HUES48 (cell line): ENCODE measurements around the gene ERG28.
"Not testable (repeated sequence)": the region's sequence is repeated elsewhere in the genome, so short reads cannot be mapped to it uniquely, and the experiment has no call there.

ENCODE experiments used
- H3K27ac ChIP-seq: one replicate; pipeline ENCODE4 v1.7.0; 2013; ENCODE audit warnings: low read depth, low read length, inconsistent platforms
- H3K27me3 ChIP-seq: 2 replicates; pipeline ENCODE4 v1.6.1; 2013; ENCODE audit warnings: mild to moderate bottlenecking, low read length; ENCODE audit not compliant: control insufficient read depth, insufficient read depth
- H3K36me3 ChIP-seq: 2 replicates; pipeline ENCODE4 v1.6.1; 2013; ENCODE audit warnings: low read length; ENCODE audit not compliant: control insufficient read depth, insufficient read depth
- H3K4me1 ChIP-seq: 2 replicates; pipeline ENCODE4 v1.6.1; 2013; ENCODE audit warnings: mild to moderate bottlenecking, low read length; ENCODE audit not compliant: control insufficient read depth, insufficient read depth
- H3K4me3 ChIP-seq: 2 replicates; pipeline ENCODE4 v1.5.1; 2013; ENCODE audit warnings: mild to moderate bottlenecking, low read depth, low read length
- H3K9ac ChIP-seq: 2 replicates; pipeline ENCODE4 v1.6.1; 2013; ENCODE audit warnings: mild to moderate bottlenecking, low read depth, low read length, moderate library complexity
- H3K9me3 ChIP-seq: 2 replicates; pipeline ENCODE4 v1.6.1; 2013; ENCODE audit warnings: low read length; ENCODE audit not compliant: control insufficient read depth, insufficient read depth

The ERG28 gene

DNA sequence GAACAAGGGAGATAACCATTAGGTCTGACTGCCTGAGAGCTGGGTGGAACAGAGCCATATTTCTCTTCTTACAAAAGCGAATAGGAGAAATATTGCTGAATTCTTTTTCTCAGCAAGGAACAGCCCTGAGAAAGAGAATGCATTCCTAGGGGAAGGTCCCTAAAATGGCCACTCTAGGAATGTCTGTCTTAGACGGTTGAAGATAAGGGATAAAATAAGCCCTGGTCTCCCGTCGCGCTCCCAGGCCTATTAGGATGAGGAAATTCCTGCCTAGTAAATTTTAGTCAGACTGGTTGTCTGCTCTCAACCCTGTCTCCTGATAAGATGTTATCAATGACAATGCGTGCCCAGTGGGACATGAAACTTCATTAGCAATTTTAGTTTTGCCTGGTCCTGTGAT, 34.3 kb upstream of the ERG28 start:
- not testable (repeated sequence) for H3K9me3 ChIP-seq, H3K27me3 ChIP-seq, H3K4me3 ChIP-seq, H3K27ac ChIP-seq, H3K4me1 ChIP-seq, H3K9ac ChIP-seq
- peaks cover 77% of the 10 kb centered on the region for H3K36me3 ChIP-seq

DNA sequence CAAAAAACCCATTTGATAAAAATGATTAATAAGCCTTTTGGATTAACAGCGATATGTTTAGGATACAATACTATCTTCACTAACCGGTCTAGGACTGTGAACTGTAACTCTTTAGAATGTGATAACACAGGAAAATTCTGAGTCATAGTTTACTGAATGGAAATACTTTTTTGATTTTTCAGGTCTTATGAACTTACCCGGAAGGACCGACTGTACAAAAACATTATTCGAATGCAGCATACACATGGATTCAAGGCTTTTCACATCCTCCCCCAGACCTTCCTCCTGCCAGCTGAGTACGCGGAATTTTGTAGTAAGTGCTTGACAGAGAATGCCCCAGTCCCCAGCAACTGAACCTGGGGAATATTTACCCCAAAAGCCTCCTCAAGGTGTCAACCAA, 29.3 kb upstream of the ERG28 start:
- H3K27ac ChIP-seq = no peak overlapping the region
- peaks cover 53% of the 10 kb centered on the region for H3K36me3 ChIP-seq

DNA sequence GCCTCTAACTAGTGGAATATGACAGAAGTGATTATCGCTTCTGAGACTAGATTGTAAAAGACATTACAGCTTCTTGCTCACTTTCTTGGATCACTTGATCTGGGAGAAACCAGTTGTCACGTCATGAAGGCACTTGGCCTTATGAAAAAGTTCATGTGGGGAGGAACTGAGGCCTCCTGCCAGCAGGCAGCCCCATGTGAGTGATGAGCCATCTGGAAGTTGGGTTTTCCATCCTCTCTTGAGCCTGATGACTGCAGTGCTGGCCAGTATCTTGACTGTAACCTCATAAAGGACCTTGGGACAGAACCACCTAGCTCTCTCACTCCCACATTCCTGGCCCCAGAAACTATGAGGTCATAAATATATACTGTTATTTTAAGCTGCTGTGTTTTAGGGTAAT, 28.3 kb upstream of the ERG28 start:
- Histone ChIP-seq H3K27ac (no peak overlapping the region), H3K9me3 (no peaks in the 10 kb centered on the region; the same call in 1 of the 2 replicates), H3K36me3 (peaks cover 53% of the 10 kb centered on the region), H3K4me3 (no peak overlapping the region), H3K9ac (no peak overlapping the region), H3K4me1 (no peaks in the 10 kb centered on the region), H3K27me3 (no peaks in the 10 kb centered on the region)

More for the DNA sequence above, 29.3 kb upstream of the ERG28 start:
- H3K27me3 ChIP-seq = no peaks in the 10 kb centered on the region
- no peaks in the 10 kb centered on the region; the same call in 1 of the 2 replicates for H3K9me3 ChIP-seq
- no peak overlapping the region for H3K9ac ChIP-seq
- H3K4me3 ChIP-seq = no peak overlapping the region
- no peaks in the 10 kb centered on the region for H3K4me1 ChIP-seq

DNA sequence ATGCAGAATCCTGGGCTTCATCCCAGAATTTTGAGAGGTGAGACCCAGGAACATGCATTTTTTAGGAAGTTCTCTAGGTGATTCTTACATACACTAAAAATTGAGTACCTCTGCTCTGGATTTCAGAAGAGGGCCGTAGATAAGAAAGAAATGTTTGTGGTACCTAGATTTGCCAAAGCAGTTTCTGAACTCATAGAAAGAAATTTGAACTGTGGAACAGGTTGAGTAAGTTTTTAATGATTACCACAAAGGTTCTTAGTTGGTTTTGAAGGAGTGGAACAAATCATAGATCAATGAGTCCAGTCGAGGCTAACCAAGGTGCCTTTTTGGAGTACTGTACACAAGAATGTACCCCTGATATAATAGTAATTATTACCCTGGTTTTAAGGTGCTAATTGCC, 25.2 kb upstream of the ERG28 start:
- no peaks in the 10 kb centered on the region for H3K9me3 ChIP-seq
- H3K27ac ChIP-seq = no peak overlapping the region
- no peaks in the 10 kb centered on the region for H3K4me1 ChIP-seq
- peaks cover 47% of the 10 kb centered on the region for H3K36me3 ChIP-seq
- no peak overlapping the region for H3K4me3 ChIP-seq
- no peaks in the 10 kb centered on the region for H3K27me3 ChIP-seq
- no peak overlapping the region for H3K9ac ChIP-seq

DNA sequence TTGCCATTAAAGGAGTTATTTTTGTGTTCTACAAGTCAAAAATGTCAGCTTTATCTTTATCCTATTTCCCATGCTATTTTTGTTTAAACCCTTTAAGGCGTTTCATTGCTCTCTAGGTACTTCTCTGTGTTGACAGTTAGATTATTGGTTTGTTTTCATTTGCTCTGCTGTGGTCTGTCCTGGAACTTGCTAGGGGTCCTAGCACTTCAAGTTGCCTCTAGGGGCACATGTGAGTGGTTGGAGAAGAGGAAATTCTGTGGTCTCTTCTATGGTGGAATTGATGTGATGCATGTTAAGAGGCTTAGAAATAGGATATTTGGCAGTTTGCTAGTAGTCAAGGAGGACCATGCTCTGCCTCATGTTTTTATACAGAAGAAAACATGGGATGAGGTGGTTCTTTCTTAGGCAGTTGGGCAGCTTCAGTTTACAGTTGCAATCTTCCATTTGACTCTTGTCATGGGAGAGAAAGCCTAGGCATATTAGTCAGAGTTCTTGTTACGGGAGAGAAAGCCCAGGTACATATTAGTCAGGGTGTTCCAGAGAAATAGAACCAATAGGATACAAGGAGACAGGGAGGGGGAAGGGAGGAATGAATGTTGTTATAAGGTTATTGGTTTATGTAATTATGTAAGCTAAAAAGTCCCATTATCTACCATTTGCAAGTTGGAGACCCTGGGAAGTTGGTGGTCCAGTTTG, 14.7 kb upstream of the ERG28 start:
- Histone ChIP-seq H3K27ac (no peak overlapping the region), H3K27me3 (no peaks in the 10 kb centered on the region), H3K9me3 (no peaks in the 10 kb centered on the region)

DNA sequence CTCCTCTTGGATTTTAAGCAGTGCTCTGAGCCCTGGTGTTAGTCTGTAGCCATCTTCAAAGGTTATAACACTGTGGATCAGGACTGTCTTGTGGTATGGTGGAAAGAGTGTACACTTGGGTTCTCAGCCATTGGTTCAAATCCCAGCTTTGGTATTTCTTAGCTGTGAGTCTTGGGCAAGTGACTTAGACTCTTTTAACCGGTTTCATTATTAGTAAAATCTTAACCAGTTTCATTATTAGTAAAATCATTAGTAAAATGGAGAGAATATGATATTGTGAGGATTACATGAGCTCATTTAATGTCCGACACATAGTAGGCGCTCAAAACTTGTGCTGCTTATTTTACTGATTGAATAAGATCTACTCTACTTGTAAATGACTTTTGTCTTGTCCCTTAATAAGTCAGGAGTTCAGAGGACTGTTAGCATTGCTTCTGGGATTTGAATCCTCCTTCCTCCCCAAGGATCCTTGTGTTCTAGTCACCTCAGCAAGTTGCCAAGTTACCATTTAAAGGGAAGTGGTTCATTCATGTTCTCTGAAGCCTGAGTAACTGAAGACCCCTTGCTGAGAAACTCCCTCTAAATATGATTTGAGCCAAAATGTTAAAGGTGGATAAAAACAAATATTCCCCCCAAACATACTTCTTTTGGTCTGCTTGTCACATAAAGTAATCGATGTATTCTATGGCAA, 12.8 kb upstream of the ERG28 start:
- Histone ChIP-seq H3K4me3 (no peak overlapping the region), H3K9ac (no peak overlapping the region), H3K36me3 (peaks cover 32% of the 10 kb centered on the region), H3K9me3 (no peaks in the 10 kb centered on the region), H3K27ac (no peak overlapping the region), H3K27me3 (no peaks in the 10 kb centered on the region), H3K4me1 (no peaks in the 10 kb centered on the region)

More for the DNA sequence above, 14.7 kb upstream of the ERG28 start:
- peaks cover 13% of the 10 kb centered on the region for H3K36me3 ChIP-seq
- H3K9ac ChIP-seq = no peak overlapping the region
- no peak overlapping the region for H3K4me3 ChIP-seq
- H3K4me1 ChIP-seq = no peaks in the 10 kb centered on the region

DNA sequence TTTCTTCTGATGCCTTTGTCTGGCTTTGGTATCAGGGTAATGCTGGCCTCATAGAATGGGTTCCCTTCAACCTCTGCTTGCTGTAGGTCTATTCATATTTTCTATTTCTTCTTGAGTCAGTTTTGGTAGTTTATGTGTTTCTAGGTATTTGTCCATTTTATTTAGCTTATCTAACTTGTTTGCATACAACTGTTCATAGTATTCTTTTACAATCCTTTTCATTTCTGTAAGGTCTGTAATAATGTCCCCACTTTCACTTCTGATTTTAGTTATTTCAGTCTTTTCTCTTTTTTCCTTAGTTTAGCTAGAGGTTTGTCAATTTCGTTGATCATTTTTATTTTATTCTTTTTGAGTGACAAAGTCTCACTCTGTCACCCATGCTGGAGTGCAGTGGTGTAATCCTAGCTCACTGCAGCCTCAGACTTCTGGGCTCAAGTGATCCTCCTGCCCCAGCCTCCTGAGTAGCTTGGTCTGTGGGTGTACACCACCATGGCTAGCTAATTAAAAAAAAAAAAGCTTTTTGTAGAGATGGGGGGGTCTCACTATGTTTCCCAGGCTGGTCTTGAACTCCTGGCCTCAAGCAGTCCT, 12.0 kb upstream of the ERG28 start:
- H3K4me1 ChIP-seq = no peaks in the 10 kb centered on the region
- no peak overlapping the region for H3K9ac ChIP-seq
- peaks cover 36% of the 10 kb centered on the region for H3K36me3 ChIP-seq
- H3K4me3 ChIP-seq = no peak overlapping the region
- no peaks in the 10 kb centered on the region for H3K27me3 ChIP-seq
- no peak overlapping the region for H3K27ac ChIP-seq
- H3K9me3 ChIP-seq = no peaks in the 10 kb centered on the region

DNA sequence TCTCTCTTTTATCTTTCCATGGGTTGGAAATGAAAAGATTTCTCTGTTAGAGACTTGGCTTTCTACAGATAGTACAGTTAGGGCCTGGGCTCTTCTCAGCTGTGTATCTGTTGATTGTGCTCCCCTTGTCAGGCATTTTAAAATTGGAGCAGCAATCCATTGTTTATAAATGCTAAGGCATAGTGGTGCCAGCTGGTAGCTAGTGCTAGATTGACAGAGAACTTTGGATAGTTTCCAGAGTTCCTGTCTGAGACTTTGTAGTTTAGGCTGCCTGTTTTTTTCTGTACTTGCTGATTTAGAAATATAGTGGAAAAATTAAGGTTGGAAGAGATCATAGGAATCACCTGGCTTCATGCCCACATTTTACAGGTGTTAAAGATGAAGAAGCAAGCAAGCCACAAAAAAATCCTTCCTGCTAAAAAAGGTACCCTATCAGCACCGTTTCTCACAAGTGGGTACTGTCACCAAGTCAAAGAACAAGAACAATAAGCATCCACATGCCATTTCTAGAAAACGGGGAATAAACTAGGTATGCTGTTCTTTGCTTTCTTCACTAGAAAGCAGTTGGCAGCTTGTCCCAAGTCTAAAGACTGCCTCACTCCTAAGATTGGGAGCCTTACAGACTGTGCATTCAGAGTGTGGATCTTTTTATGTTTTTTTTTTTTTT, 6.6 kb upstream of the ERG28 start:
- peaks cover 68% of the 10 kb centered on the region for H3K36me3 ChIP-seq
- H3K27me3 ChIP-seq = no peaks in the 10 kb centered on the region
- no peak overlapping the region for H3K27ac ChIP-seq
- H3K9me3 ChIP-seq = no peaks in the 10 kb centered on the region
- H3K4me1 ChIP-seq = no peaks in the 10 kb centered on the region
- H3K4me3 ChIP-seq = no peak overlapping the region
- H3K9ac ChIP-seq = no peak overlapping the region

DNA sequence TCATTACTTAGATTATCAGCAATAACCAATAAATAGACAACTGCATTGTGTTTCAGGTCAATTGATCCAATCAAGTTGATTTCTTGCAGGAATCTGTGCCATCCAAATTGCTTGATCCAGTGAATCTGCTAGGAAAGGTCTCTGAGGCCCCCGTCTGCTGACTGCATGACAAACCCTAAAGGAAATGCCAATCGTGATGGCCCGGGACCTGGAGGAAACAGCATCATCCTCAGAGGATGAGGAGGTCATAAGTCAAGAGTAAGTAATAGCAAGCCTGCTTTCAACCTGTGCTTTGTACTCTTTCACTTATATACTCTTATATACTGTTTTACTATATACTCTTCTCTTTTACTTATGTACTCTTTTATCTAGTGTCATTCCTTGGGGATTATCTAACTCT, 2.3 kb upstream of the ERG28 start:
- Histone ChIP-seq H3K9me3 (no peaks in the 10 kb centered on the region), H3K27ac (no peak overlapping the region), H3K4me3 (no peak overlapping the region), H3K9ac (no peak overlapping the region), H3K36me3 (peaks cover 38% of the 10 kb centered on the region), H3K4me1 (no peaks in the 10 kb centered on the region; the same call in 1 of the 2 replicates), H3K27me3 (no peaks in the 10 kb centered on the region)

DNA sequence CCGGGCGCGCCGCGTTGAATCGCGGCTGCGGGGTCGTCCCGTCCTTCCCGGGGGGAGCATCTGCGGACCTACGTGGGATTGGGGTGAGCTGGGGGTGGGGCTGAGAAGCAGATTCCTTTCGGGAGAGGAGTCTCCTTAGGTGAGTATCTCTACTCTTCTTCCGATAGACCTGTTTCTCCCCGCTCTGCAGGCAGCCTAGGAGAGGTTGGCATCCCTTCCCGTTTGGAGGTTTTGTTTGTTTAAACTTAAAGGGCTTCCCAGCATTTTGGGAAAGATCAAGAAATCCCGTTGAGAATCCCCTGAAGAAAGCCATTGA, 781 bp upstream of the ERG28 start:
- Histone ChIP-seq H3K9ac (peak overlapping the region; percentile 73), H3K36me3 (peaks cover 47% of the 10 kb centered on the region), H3K4me3 (peak overlapping the region; percentile 96), H3K4me1 (no peaks in the 10 kb centered on the region; the same call in 1 of the 2 replicates), H3K27ac (peak overlapping the region; percentile 97), H3K9me3 (no peaks in the 10 kb centered on the region), H3K27me3 (no peaks in the 10 kb centered on the region)

DNA sequence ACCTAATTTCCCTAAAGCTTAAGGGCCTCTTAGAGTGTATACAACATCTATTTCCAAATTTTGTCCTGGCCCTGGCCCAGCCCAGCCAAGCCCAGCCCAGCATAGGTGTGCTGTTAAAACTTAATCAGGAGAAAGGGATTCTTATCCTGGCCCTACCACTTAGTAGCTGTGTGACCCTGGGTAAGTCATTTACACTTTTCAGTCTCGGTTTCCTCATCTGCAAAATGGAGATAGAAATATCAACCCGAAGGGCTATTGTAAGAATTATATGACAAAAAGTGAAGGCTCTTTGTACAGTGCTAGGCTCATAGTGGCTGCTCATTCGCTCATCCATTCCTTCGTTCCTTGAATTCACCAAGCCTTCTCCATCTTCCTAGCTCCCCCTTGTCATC, 442 bp downstream of the ERG28 start:
- no peaks in the 10 kb centered on the region for H3K27me3 ChIP-seq
- no peaks in the 10 kb centered on the region; the same call in 1 of the 2 replicates for H3K4me1 ChIP-seq
- no peaks in the 10 kb centered on the region for H3K9me3 ChIP-seq
- H3K36me3 ChIP-seq = peaks cover 53% of the 10 kb centered on the region
- peak overlapping the region; percentile 60 for H3K9ac ChIP-seq
- H3K27ac ChIP-seq = peak overlapping the region; percentile 97
- H3K4me3 ChIP-seq = peak overlapping the region; percentile 96
